GM13976 (cell line): ENCODE results near the gene SEMA7A.

ENCODE experiments used
- DNase-seq: peaks from one replicate; pipeline ENCODE4 v3.0.0; 2012; ENCODE audit warnings: low spot score
- in situ Hi-C: fragments of 300-500 bp; cut with MboI; formaldehyde crosslinking; loops from one replicate; pipeline ENCODE4 v1.12.0; 2022; ENCODE audit warnings: low sequenced_read_pairs, mixed read lengths, inconsistent platforms; ENCODE audit not compliant: unreplicated experiment
- TF ChIP-seq, protein P1 (sequence below): IDR thresholded peaks from 2 replicates; pipeline ENCODE4 v1.5.1; 2012; ENCODE audit warnings: borderline replicate concordance, mild to moderate bottlenecking; ENCODE audit not compliant: insufficient read depth; ENCODE audit errors: extremely low read depth, missing control alignments, control extremely low read depth

SEMA7A gene

DNA sequence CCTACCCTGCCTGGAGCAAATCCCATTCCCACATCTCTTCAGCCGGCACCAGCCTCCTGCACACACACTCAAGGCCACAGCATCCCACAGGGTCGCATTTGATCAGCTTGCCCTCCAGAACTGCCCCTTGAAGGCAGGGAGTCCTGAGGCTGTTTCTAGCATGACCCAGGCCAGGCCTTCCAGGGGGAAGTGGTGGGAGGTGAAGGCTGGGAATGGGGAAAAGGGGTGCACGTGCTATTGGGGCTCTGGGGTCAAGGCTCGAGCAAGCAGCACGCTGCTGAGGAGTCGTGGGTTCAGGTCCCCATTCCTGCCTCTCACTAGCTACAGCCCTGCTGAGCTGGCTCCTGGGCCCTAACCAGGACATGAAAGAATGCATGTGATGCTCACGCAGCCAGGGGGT lies 24.9 kb downstream of the SEMA7A start:
- in situ Hi-C loops: no loop called here
- TF ChIP-seq, protein P1, sequence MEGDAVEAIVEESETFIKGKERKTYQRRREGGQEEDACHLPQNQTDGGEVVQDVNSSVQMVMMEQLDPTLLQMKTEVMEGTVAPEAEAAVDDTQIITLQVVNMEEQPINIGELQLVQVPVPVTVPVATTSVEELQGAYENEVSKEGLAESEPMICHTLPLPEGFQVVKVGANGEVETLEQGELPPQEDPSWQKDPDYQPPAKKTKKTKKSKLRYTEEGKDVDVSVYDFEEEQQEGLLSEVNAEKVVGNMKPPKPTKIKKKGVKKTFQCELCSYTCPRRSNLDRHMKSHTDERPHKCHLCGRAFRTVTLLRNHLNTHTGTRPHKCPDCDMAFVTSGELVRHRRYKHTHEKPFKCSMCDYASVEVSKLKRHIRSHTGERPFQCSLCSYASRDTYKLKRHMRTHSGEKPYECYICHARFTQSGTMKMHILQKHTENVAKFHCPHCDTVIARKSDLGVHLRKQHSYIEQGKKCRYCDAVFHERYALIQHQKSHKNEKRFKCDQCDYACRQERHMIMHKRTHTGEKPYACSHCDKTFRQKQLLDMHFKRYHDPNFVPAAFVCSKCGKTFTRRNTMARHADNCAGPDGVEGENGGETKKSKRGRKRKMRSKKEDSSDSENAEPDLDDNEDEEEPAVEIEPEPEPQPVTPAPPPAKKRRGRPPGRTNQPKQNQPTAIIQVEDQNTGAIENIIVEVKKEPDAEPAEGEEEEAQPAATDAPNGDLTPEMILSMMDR: no peak

DNA sequence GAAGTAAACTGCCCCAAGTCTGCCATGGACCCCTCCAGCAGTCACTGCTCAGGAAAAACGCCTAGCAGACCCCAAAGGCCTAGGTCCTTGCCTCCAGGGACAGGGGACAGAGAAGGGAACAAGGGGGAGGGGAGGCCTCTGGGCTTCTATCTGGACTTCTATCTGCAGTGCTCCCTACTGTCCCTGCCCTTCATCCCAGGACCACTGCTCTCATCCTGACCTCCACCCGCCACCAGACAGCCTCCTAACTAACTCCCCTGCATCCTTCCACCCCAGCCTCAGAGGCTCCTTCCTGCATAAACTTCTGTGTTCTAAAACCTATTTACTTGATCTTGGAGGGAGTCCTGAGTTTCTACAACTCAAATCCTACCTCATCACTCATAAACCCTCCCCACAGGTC lies 25.4 kb downstream of the SEMA7A start:
- DNase-seq: no peak
- TF ChIP-seq, protein P1: no peak
- in situ Hi-C loops: no loop called here

More for the DNA sequence above, 24.9 kb downstream of the SEMA7A start:
- no peak for DNase-seq

DNA sequence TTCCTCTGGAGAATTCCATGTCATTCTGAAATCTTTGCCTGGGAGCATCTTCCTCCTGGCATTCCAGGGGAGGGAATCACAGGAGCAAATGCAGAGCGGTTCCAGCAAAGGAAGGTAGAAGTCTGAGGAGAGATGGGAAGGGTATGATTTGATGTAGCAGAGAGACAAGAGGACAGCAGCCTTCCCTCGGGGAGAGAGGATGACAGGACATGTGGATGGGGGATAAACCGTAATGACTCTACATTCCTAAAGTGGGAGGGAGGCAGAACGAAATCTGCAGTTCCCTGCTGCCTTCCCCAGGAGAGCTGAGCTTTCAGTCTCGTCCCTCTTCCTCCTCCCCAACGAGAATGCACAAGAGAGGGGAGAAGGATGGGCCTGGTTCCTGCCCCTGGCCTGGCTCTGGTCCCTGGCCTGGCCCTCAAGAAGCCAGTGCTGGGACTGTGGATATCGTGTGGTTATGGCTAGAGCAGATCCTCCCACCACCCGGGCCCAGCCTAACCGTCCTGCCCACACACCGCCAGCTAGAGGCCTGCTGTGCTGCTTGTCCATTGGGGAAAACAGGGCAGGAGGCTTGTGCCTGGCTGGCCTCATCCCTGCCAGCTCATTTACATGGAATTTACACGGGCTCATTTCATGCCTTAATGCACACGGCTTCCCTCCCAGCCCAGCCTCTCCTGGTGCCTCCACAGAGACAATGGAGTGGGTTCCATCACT lies 26.6 kb downstream of the SEMA7A start:
- no peak for DNase-seq
- TF ChIP-seq, protein P1: no peak
- in situ Hi-C loops: no loop called here

DNA sequence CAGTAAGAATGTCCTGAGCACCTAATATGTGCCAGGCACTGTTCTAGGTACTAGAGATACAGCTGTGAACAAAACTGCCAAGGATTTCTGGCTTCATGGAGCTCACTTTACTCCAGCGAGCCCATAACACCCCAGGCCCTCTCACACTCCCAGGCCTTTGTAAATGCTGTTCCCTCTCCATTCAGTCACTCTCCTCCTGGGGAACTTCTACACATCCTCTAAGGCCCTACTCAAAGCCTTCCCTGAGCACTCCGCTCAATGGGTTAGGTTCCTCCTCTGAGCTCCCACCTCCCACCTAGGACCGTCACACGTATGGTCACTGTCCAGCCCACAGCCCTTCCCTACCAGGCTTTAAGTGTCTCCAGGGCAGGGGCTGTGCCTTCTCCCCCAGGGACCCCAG lies 27.2 kb downstream of the SEMA7A start:
- in situ Hi-C loops: no loop called here
- TF ChIP-seq, protein P1: no peak
- no peak for DNase-seq

DNA sequence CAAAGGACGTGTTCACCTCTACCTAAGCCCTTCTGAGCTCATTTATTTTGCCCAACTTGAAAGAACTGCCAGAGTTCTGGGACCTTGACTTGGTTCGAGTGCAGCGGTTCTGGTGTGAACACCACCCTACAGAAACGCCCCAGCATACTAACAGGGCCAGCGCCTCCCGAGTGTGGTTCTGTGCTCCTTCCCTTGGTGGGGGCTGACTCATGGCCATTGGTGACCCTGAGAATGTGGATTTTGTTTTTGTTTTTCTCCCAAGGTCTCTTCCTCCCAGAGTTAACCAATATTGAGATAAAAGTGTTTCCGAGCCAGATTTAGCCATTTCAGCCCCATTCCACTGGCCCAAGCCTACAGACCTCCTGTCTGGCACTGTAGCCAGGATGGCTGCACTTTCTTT lies 27.9 kb downstream of the SEMA7A start:
- in situ Hi-C loops: no loop called here
- DNase-seq: no peak
- TF ChIP-seq, protein P1: no peak

DNA sequence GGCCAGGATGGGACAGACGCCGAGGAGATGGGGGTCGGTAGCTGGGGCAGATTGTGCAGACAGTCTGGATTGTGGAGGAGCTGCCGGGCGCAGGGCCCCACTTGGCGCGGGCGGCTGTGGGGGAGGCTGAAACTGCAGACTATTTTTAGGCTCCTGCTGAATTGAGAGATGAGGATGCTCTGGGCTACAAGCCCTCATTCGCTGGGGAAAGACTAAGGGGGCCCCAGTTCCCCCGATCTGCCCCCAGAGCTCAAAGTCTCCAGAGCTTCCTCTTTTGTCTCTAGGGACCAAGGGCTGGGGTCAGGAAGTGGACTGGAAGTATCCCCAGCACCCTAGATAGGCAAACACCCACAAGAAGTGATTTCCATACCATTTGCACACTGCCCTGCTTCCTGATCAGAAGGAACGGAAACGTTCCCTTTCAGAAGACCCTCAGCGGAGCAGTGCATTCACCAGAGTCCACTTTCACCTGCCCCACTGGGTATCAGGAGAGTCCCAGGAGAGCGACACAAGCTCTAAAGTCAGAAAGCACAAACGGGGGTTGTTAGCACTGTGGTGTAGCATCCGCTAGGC lies 29.7 kb downstream of the SEMA7A start:
- in situ Hi-C loops: no loop called here
- TF ChIP-seq, protein P1: no peak
- peak; percentile 72 for DNase-seq
